Natural killer cell (primary cell): ENCODE results near the gene PALLD. TPM values are rescaled to one million over a fixed set of nuclear protein-coding genes. Genes with fewer than 3 reads are reported as not detected.

Source experiments
- ATAC-seq, 3 donors: fragments of 150-1000 bp in 2 of 3; fragments of 200-7000 bp in 1 of 3; cut with Tn5 transposase; 1 replicate in 1 of 3; 2 replicates in 2 of 3; pipeline ENCODE4 v1.10.0; 2021; ENCODE audit warnings: mild to moderate bottlenecking in 2 of 3, moderate library complexity in 2 of 3
- DNase-seq, 2 donors: peaks; one replicate each; pipeline versions ENCODE4 v3.0.0 to v3.0.0-alpha.2; 2013 to 2021; ENCODE audit warnings: mixed read lengths in 1 of 2
- H3K27ac ChIP-seq: one replicate; pipeline ENCODE4 v1.5.1; 2013; ENCODE audit warnings: mild to moderate bottlenecking, low read length
- H3K27me3 ChIP-seq: one replicate; pipeline ENCODE4 v1.6.1; 2013; ENCODE audit warnings: low read length; ENCODE audit not compliant: control insufficient read depth, insufficient read depth
- H3K36me3 ChIP-seq: one replicate; pipeline ENCODE4 v1.6.1; 2013; ENCODE audit warnings: low read length; ENCODE audit not compliant: control insufficient read depth, insufficient read depth
- H3K4me1 ChIP-seq: one replicate; pipeline ENCODE4 v1.6.1; 2013; ENCODE audit warnings: low read length; ENCODE audit not compliant: control insufficient read depth, insufficient read depth
- H3K4me3 ChIP-seq: one replicate; pipeline ENCODE4 v1.5.1; 2013; ENCODE audit warnings: low read length
- H3K9me3 ChIP-seq: one replicate; pipeline ENCODE4 v1.6.1; 2013; ENCODE audit warnings: low read length; ENCODE audit not compliant: control insufficient read depth, insufficient read depth
- H3K27ac Mint-ChIP-seq, 2 donors: one replicate each; pipeline ENCODE4 v1.8.0; 2022; ENCODE audit warnings: mild to moderate bottlenecking in 2 of 2, mixed read lengths in 2 of 2, moderate library complexity in 1 of 2
- H3K27me3 Mint-ChIP-seq, 2 donors: one replicate each; pipeline ENCODE4 v1.8.0; 2022; ENCODE audit warnings: low read depth in 2 of 2, mixed read lengths in 2 of 2
- H3K36me3 Mint-ChIP-seq: one replicate; pipeline ENCODE4 v1.8.0; 2022; ENCODE audit warnings: mixed read lengths
- H3K4me1 Mint-ChIP-seq, 2 donors: one replicate each; pipeline ENCODE4 v1.8.0; 2022; ENCODE audit warnings: mixed read lengths in 2 of 2
- H3K4me3 Mint-ChIP-seq: one replicate; pipeline ENCODE4 v1.8.0; 2022; ENCODE audit warnings: mild to moderate bottlenecking, moderate library complexity, mixed read lengths
- H3K9me3 Mint-ChIP-seq, 2 donors: one replicate each; pipeline ENCODE4 v1.8.0; 2022; ENCODE audit warnings: mixed read lengths in 2 of 2
- WGBS: methylation state at CpG from one replicate; pipeline ENCODE4 v1.1.7; 2013; ENCODE audit warnings: missing lambda C conversion rate; ENCODE audit not compliant: insufficient coverage; 5-methylcytosine and 5-hydroxymethylcytosine counted together
- intact Hi-C: fragments of 100-400 bp; cut with micrococcal nuclease; formaldehyde crosslinking; loops from one replicate; pipeline ENCODE4 v1.14.2; 2022
- total RNA-seq, 4 donors: library from RNA; stranded (reverse); fragments of 120-200 nt in 1 of 4; gene quantifications; one replicate each; pipeline versions ENCODE4 v1.2.3 to v1.2.4, GENCODE V29; 2013 to 2022
- TF ChIP-seq, protein P1 (sequence below): fragments of 200-600 bp; IDR thresholded peaks from one replicate; pipeline ENCODE4 v1.8.0; 2022; ENCODE audit warnings: antibody characterized with exemption

The PALLD gene
- total RNA-seq, 3 donors from 2014 or later (not counting 1 experiment from before 2014, with no cell fraction given) = 15.1 to 25.4 (median 22.8) TPM

DNA sequence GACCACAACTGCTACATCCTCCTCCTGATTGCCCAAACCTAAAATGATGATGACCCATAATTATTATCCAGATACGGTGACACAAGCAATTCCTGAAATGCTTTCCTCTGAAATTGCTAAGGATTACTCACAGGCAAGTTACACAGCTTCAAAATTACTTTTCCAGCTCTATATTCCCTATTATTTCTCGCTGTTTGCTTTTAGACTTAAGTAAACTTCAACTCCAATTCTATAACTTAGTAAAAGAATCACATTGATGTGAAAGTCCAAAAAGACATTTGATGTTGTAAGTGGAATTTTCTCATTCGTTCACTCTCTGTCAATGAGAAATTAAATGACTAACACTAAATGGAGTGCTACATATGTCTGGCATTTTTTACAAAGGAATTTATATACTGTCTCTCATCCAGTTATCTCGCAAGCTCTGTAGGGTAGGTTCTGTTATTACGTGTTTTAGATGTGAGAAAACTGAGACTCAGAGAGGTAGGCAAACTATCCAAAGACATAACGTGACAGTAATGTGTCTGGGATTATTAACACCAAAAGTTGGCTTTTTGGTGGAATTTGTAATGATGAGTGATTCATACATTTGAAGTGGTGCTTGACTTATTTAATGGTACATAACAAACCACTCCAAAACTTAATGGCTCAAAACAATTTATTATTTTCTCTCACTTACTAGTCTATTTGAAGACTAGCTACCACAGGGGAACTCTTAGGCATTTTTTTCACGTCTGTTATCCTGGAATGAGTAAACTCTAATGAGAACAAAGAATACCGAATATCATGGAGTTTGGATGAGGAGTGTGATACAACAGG, 31.5 kb downstream of the PALLD start:
- no peaks in the 10 kb centered on the region for H3K36me3 ChIP-seq
- Mint-ChIP-seq H3K4me1 (no peaks in the 10 kb centered on the region), H3K27me3 (peaks cover 11 to 16% of the 10 kb centered on the region in 2 donors), H3K27ac (no peak overlapping the region), H3K36me3 (no peaks in the 10 kb centered on the region), H3K9me3 (no peaks in the 10 kb centered on the region), H3K4me3 (no peak overlapping the region)
- ATAC-seq (no peak), DNase-seq (no peak)
- no peaks in the 10 kb centered on the region for H3K9me3 ChIP-seq
- 86% methylated on average over 7 of the region's 8 CpGs for WGBS
- H3K27ac ChIP-seq = no peak overlapping the region
- H3K27me3 ChIP-seq = no peaks in the 10 kb centered on the region
- intact Hi-C loops = no loop called here
- TF ChIP-seq, protein P1, sequence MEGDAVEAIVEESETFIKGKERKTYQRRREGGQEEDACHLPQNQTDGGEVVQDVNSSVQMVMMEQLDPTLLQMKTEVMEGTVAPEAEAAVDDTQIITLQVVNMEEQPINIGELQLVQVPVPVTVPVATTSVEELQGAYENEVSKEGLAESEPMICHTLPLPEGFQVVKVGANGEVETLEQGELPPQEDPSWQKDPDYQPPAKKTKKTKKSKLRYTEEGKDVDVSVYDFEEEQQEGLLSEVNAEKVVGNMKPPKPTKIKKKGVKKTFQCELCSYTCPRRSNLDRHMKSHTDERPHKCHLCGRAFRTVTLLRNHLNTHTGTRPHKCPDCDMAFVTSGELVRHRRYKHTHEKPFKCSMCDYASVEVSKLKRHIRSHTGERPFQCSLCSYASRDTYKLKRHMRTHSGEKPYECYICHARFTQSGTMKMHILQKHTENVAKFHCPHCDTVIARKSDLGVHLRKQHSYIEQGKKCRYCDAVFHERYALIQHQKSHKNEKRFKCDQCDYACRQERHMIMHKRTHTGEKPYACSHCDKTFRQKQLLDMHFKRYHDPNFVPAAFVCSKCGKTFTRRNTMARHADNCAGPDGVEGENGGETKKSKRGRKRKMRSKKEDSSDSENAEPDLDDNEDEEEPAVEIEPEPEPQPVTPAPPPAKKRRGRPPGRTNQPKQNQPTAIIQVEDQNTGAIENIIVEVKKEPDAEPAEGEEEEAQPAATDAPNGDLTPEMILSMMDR = no peak
- no peaks in the 10 kb centered on the region for H3K4me1 ChIP-seq
- H3K4me3 ChIP-seq = no peak overlapping the region

DNA sequence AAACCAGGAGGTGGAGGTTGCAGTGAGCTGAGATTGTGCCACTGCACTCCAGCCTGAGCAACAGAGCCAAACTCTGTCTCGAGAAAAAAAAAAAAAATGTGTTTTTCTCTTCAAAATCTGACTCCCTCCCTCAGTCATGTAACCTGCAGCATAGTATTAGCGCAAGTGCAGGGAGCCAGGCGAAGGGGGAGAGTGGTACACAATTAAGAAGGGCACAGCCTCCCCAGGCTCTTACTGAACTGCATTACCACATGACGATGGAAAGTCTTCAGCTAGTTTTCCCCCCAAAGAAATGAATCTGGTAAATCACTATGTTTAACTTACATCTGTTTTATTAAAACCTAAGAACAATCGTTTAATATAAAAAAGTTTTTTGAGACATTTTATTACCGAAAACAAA, 32.4 kb downstream of the PALLD start:
- no peaks in the 10 kb centered on the region for H3K27me3 ChIP-seq
- ATAC-seq (no peak), DNase-seq (no peak)
- no peak overlapping the region for H3K27ac Mint-ChIP-seq
- H3K4me3 ChIP-seq = no peak overlapping the region
- no peak overlapping the region for H3K27ac ChIP-seq
- no peaks in the 10 kb centered on the region for H3K36me3 Mint-ChIP-seq
- H3K4me1 Mint-ChIP-seq = no peaks in the 10 kb centered on the region
- H3K4me3 Mint-ChIP-seq = no peak overlapping the region
- WGBS = 96% methylated on average over 3 of the region's 6 CpGs
- no peaks in the 10 kb centered on the region for H3K36me3 ChIP-seq
- TF ChIP-seq, protein P1 = no peak
- no peaks in the 10 kb centered on the region for H3K4me1 ChIP-seq
- peaks cover 11 to 16% of the 10 kb centered on the region in 2 donors for H3K27me3 Mint-ChIP-seq
- intact Hi-C loops = no loop called here
- H3K9me3 ChIP-seq = no peaks in the 10 kb centered on the region
- H3K9me3 Mint-ChIP-seq = no peaks in the 10 kb centered on the region

DNA sequence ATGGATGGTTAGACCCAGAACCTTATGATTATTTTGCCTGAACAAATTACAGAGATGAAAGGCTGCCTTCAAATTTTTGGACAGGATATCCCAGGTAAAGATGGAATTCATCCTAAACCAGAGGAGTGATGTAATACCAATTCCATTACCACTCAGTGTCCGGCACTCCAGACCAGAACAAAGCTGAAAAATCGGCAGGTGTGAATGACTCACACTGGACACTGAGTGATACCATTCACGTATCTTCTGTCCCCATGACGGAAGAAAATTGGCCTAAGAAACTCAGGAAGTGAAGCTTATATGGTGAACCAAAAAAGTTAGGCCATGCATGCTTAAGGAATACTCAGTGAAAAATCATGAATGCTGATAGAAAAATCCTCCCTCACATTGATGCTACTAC, 34.5 kb downstream of the PALLD start:
- 94% methylated on average over 4 of the region's 4 CpGs for WGBS
- Mint-ChIP-seq H3K36me3 (no peaks in the 10 kb centered on the region), H3K4me3 (no peak overlapping the region), H3K27ac (no peak overlapping the region), H3K4me1 (no peaks in the 10 kb centered on the region), H3K27me3 (peaks cover 15 to 18% of the 10 kb centered on the region in 2 donors), H3K9me3 (no peaks in the 10 kb centered on the region)
- H3K36me3 ChIP-seq = no peaks in the 10 kb centered on the region
- H3K4me1 ChIP-seq = no peaks in the 10 kb centered on the region
- H3K4me3 ChIP-seq = no peak overlapping the region
- no peak for ATAC-seq
- no peaks in the 10 kb centered on the region for H3K27me3 ChIP-seq
- no peaks in the 10 kb centered on the region for H3K9me3 ChIP-seq
- DNase-seq = no peak
- intact Hi-C loops = no loop called here
- no peak overlapping the region for H3K27ac ChIP-seq
- TF ChIP-seq, protein P1 = no peak

DNA sequence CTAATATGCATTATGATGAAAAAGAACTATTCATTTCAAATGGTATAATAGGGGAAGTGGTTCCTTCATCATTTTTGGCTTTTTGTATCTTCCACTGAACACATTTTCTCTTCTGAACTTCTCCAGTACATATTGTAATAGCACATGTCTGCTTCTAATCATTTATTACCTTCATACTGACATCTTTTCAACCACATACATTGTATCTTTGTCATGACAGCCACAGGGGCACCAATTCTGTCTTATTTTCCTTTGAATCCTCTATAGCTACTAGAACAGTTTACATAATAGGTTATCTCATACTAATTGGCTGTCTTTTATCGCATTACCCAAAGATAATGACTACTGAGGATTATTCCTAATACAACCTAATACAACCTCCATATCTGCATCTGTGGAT, 37.7 kb downstream of the PALLD start:
- Mint-ChIP-seq H3K4me1 (no peaks in the 10 kb centered on the region), H3K27me3 (peaks cover 4 to 8% of the 10 kb centered on the region in 2 donors), H3K27ac (no peak overlapping the region), H3K9me3 (no peaks in the 10 kb centered on the region), H3K4me3 (no peak overlapping the region), H3K36me3 (no peaks in the 10 kb centered on the region)
- H3K9me3 ChIP-seq = no peaks in the 10 kb centered on the region
- no peaks in the 10 kb centered on the region for H3K36me3 ChIP-seq
- intact Hi-C loops = no loop called here
- no peaks in the 10 kb centered on the region for H3K4me1 ChIP-seq
- no peaks in the 10 kb centered on the region for H3K27me3 ChIP-seq
- no peak overlapping the region for H3K27ac ChIP-seq
- no peak for DNase-seq
- no peak for ATAC-seq
- H3K4me3 ChIP-seq = no peak overlapping the region
- no CpG with 5 or more reads among the region's 1 CpG for WGBS
- TF ChIP-seq, protein P1 = no peak
